ENCODE results near the gene RNF145.

The RNF145 gene

DNA sequence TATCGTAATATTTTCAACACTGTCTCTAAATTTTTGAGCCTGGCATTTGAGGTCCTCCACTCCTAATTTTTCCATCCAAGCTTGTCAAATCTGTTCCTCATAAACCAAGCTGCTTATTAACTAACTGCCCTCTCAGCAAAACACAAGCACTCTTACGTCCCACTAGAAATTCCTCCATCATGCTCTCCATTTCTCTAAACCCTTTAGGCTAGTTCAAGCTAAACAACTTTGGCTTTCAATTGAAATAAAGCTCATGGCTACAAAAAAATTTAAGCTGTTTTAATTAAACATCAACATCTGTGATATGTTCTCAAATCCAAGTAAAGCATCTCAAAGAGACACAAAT is 45.7 kb downstream of the RNF145 start:
- TF ChIP-seq, protein P1, sequence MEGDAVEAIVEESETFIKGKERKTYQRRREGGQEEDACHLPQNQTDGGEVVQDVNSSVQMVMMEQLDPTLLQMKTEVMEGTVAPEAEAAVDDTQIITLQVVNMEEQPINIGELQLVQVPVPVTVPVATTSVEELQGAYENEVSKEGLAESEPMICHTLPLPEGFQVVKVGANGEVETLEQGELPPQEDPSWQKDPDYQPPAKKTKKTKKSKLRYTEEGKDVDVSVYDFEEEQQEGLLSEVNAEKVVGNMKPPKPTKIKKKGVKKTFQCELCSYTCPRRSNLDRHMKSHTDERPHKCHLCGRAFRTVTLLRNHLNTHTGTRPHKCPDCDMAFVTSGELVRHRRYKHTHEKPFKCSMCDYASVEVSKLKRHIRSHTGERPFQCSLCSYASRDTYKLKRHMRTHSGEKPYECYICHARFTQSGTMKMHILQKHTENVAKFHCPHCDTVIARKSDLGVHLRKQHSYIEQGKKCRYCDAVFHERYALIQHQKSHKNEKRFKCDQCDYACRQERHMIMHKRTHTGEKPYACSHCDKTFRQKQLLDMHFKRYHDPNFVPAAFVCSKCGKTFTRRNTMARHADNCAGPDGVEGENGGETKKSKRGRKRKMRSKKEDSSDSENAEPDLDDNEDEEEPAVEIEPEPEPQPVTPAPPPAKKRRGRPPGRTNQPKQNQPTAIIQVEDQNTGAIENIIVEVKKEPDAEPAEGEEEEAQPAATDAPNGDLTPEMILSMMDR (IDR thresholded peaks at IDR 0.05): no peak

DNA sequence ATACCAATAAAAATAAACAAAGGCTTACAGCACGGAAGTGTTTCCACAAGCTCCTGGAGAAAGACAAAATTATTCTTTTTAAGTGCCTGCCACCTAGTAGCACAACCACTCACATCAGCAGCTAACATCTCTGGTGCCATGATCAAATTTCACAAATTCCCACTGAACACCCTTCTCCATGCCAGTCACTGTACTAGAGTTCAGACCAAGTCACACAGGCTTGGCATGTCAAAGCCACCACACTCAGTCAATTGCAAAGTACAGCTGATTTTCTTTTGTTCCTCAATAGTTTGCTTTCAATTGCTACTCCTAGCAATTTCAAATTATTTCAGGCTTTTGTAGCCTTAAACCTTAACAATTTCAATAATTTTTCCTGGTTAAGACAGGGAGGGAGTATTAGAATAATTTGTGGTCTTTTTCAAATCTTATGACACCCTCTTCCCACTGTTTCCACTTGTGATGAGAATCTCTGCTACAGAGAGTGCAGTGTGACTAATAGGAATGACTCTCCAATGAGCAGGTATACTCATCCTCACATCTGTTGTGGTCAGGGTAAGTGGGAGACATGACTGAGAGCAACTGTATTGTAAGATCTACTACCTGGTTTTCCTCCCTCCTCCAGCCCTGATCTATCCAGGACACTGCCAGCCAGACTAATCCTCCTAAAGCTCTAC is 46.2 kb downstream of the RNF145 start:
- TF ChIP-seq, protein P1 (IDR thresholded peaks at IDR 0.05): no peak

DNA sequence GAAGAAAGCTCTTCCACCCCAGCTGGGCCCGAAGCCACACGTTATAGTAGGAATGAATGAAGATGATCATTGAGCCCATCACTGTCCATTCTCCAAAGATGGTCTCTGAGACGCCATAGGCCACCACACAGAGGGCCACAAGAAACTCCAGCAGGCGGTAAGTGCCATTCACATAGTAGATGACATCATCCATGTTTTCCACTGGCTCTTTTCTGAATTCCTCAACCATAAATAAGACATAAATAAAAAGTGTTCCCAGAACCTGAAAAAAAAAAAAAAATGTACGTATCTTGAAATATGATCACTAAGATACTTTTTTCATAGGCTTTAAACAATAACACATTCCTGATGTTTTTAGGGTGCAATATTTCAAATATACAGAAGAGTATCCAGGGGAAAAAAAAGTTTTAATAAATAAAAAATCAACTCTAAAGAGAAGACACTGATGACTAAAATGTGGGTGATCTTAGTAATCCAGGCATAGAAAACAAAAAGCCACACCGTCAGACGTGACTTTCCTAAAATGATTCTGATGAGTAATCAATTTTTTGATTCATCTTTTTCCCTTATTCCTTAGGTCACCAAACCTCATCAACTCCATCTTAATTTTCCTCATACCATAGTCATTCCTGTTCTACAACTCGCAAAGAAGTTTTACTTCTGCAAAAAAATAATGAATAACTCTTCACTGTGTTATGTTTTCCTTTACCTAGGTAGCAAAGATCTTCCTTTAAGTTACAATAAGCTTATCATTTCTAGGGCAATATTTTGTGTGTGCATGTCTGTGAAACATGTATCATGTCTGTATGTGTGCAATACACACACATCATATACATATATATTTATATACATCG is 47.8 kb downstream of the RNF145 start:
- TF ChIP-seq, protein P1 (IDR thresholded peaks at IDR 0.05): no peak

DNA sequence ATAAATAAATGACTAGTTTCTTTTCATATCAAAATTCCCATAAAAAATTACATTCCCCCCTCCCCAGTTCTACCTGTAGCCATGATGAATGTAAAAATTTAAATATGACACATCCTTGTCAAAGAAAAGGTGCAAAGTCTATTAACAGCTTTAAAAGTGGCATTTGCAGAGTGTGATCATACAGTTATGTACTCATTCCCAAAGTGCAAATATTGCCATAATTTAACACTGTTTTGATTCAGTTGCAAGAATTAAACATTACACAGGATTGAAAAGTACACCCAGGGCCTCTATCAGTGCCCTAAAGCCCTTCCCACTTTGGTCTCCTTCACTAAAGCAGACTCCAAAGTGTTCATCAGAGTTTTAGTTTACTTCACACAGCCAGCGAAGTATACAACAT is 51.8 kb downstream of the RNF145 start:
- TF ChIP-seq, protein P1 (IDR thresholded peaks at IDR 0.05): no peak

DNA sequence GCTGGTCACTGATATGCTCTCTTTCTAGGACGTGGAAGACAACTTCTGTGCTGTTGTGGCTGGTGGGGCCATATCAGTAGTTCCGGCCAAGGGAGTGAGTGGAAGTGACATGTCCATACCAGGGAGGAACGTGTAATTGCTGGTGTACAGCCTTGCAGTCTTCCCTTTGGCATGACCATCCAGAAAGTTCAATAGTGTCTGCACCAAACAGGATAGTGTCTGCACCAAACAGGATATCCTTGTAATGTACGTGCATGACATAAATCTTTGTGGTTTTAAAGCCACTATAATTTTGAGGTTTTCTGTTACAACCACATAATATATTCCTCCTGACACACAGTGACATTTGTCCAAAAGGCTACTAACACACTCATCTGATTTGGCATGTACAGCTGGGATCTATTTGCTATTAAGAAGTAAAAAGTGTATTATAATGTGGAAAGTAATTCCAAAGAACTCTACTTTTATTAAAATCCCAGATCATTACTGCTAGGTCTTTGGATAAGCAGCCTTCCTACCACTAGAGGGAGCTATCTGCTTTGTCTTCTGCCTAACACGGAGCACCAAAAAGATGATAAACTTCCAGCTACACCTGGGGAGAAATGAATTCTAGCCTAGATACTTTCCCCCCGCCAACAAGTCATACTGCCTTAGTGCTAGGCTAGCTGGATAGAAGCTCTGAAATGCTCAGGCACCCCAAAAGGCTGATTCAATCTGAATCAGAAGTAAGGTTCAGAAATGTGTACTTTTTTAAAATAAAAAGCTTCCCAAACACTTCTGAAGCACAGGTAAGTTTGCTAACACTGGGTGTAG is 52.7 kb downstream of the RNF145 start:
- TF ChIP-seq, protein P1 (IDR thresholded peaks at IDR 0.05): peak; percentile 80

DNA sequence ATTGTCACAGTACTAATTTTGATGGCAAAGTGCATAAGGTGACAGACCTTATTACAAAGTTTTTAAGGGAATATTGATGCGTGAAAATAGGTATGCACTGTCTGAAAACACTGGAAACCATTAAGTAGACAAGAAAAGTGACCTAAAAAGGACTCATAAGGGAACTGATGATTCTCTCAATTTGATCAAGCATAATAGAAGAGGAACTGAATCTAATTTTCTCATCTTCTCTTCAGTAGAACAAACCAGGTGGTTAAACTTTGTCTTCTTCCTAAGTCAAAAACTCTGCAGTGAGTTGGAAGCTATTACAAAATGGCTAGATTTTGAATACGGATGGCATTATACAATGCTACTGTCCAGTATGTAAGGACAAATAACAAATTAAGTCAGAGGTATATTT is 53.4 kb downstream of the RNF145 start:
- TF ChIP-seq, protein P1 (IDR thresholded peaks at IDR 0.05): no peak

DNA sequence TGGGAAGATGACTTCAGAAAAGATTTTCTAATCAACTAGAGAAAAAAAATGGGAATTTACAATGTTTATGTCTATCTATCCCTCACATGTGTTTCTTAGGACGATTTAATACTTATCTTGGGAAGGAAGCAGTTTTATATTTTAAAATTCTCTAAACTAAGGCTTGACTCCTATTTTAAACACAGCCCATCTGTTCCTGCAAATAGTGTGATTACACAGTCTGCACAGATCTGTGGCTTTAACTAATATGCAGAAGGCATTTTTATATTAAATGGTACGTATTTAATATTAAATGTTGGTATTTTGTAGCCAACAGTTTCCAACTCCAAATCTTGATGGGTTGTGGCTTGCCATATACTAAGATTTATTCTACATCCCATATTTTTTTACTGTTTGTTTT is 56.5 kb downstream of the RNF145 start:
- TF ChIP-seq, protein P1 (IDR thresholded peaks at IDR 0.05): no peak

Data from LNCAP (cell line).